ENCODE results near the gene DCST2.
A peak's percentile ranks its signal among the peaks of the same experiment; 100 is the strongest.

Gene DCST2

GRCh38 chr1:155014709-155015508 lies 18.7 kb downstream of the DCST2 start:
- peaks cover 23% of the 10 kb centered on the region for H3K4me1 ChIP-seq
- H3K9ac ChIP-seq = no peak overlapping the region

GRCh38 chr1:155013632-155014031 lies 19.9 kb downstream of the DCST2 start:
- no peak overlapping the region for H3K4me2 ChIP-seq (ENCODE audit: low read length)
- no peaks in the 10 kb centered on the region for H3K27me3 ChIP-seq (ENCODE audit: control insufficient read depth, insufficient read depth, low read length)
- H3K4me3 ChIP-seq (ENCODE audit: low read depth, low read length) = no peak overlapping the region
- no peak overlapping the region for H3K9ac ChIP-seq
- no peak overlapping the region for H2AFZ ChIP-seq
- H3K9me3 ChIP-seq (ENCODE audit: control insufficient read depth, low read length) = no peaks in the 10 kb centered on the region
- no peaks in the 10 kb centered on the region for H3K79me2 ChIP-seq
- no peaks in the 10 kb centered on the region for H3K36me3 ChIP-seq (ENCODE audit: control insufficient read depth, insufficient read depth, low read length)
- peak overlapping the region; percentile 69 for H3K27ac ChIP-seq
- H3K4me1 ChIP-seq = peaks cover 20% of the 10 kb centered on the region
- TF ChIP-seq, protein P1, sequence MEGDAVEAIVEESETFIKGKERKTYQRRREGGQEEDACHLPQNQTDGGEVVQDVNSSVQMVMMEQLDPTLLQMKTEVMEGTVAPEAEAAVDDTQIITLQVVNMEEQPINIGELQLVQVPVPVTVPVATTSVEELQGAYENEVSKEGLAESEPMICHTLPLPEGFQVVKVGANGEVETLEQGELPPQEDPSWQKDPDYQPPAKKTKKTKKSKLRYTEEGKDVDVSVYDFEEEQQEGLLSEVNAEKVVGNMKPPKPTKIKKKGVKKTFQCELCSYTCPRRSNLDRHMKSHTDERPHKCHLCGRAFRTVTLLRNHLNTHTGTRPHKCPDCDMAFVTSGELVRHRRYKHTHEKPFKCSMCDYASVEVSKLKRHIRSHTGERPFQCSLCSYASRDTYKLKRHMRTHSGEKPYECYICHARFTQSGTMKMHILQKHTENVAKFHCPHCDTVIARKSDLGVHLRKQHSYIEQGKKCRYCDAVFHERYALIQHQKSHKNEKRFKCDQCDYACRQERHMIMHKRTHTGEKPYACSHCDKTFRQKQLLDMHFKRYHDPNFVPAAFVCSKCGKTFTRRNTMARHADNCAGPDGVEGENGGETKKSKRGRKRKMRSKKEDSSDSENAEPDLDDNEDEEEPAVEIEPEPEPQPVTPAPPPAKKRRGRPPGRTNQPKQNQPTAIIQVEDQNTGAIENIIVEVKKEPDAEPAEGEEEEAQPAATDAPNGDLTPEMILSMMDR (IDR thresholded peaks at IDR 0.05) = no peak

More at GRCh38 chr1:155014709-155015508, 18.7 kb downstream of the DCST2 start:
- H3K4me3 ChIP-seq (ENCODE audit: low read depth, low read length) = no peak overlapping the region
- no peak overlapping the region for H3K27ac ChIP-seq
- no peaks in the 10 kb centered on the region for H3K36me3 ChIP-seq (ENCODE audit: control insufficient read depth, insufficient read depth, low read length)
- H3K79me2 ChIP-seq = no peaks in the 10 kb centered on the region
- H3K9me3 ChIP-seq (ENCODE audit: control insufficient read depth, low read length) = no peaks in the 10 kb centered on the region
- no peak overlapping the region for H2AFZ ChIP-seq
- H3K4me2 ChIP-seq (ENCODE audit: low read length) = no peak overlapping the region
- TF ChIP-seq, protein P1 (IDR thresholded peaks at IDR 0.05) = no peak
- no peaks in the 10 kb centered on the region for H3K27me3 ChIP-seq (ENCODE audit: control insufficient read depth, insufficient read depth, low read length)

GRCh38 chr1:155012776-155013602 lies 20.6 kb downstream of the DCST2 start:
- Histone ChIP-seq H3K9ac (no peak overlapping the region), H3K36me3 (ENCODE audit: control insufficient read depth, insufficient read depth, low read length) (no peaks in the 10 kb centered on the region), H3K4me2 (ENCODE audit: low read length) (peak overlapping the region; percentile 2), H3K9me3 (ENCODE audit: control insufficient read depth, low read length) (no peaks in the 10 kb centered on the region), H2AFZ (no peak overlapping the region), H3K79me2 (no peaks in the 10 kb centered on the region), H3K27ac (peak overlapping the region; percentile 69), H3K4me3 (ENCODE audit: low read depth, low read length) (no peak overlapping the region), H3K4me1 (peaks cover 22% of the 10 kb centered on the region), H3K27me3 (ENCODE audit: control insufficient read depth, insufficient read depth, low read length) (no peaks in the 10 kb centered on the region)
- TF ChIP-seq, protein P1 (IDR thresholded peaks at IDR 0.05) = no peak

- peak overlapping the region; percentile 69 for H3K27ac ChIP-seq
- no peaks in the 10 kb centered on the region for H3K9me3 ChIP-seq (ENCODE audit: control insufficient read depth, low read length)
- no peaks in the 10 kb centered on the region for H3K36me3 ChIP-seq (ENCODE audit: control insufficient read depth, insufficient read depth, low read length)
- H3K4me3 ChIP-seq (ENCODE audit: low read depth, low read length) = no peak overlapping the region
- H3K79me2 ChIP-seq = peaks cover 5% of the 10 kb centered on the region
- TF ChIP-seq, protein P1 (IDR thresholded peaks at IDR 0.05) = no peak
- no peak overlapping the region for H3K9ac ChIP-seq
- H3K27me3 ChIP-seq (ENCODE audit: control insufficient read depth, insufficient read depth, low read length) = no peaks in the 10 kb centered on the region
- peaks cover 17% of the 10 kb centered on the region for H3K4me1 ChIP-seq
- H3K4me2 ChIP-seq (ENCODE audit: low read length) = no peak overlapping the region
- H2AFZ ChIP-seq = no peak overlapping the region
Observed at GRCh38 chr1:155012026-155012546, 21.5 kb downstream of the DCST2 start.

Data from parathyroid adenoma (tissue), 2 donors.